Measurements from ENCODE around the gene MGAT4B. TPM values are rescaled to one million over a fixed set of nuclear protein-coding genes. Genes with fewer than 3 reads are reported as not detected.
"Not testable (repeated sequence)": the region's sequence is repeated elsewhere in the genome, so short reads cannot be mapped to it uniquely, and the experiment has no call there.

MGAT4B gene
- polyA plus RNA-seq, 1 donor from 2014 or later = 12.0 TPM

- peaks cover 3% of the 10 kb centered on the region for H3K36me3 Mint-ChIP-seq
- H3K27me3 Mint-ChIP-seq = no peaks in the 10 kb centered on the region
- H3K9me3 Mint-ChIP-seq = no peaks in the 10 kb centered on the region
- H3K4me3 Mint-ChIP-seq = peak overlapping the region; percentile 49 to 83 (median 61)
- H3K27ac Mint-ChIP-seq = peak overlapping the region in 1 of 3 donors; percentile 89
- H3K4me1 Mint-ChIP-seq = peaks cover 11 to 24% (median 19%) of the 10 kb centered on the region in 3 donors
Observed at GRCh38 chr5:179796877-179797608, 9.6 kb downstream of the MGAT4B start.

DNA sequence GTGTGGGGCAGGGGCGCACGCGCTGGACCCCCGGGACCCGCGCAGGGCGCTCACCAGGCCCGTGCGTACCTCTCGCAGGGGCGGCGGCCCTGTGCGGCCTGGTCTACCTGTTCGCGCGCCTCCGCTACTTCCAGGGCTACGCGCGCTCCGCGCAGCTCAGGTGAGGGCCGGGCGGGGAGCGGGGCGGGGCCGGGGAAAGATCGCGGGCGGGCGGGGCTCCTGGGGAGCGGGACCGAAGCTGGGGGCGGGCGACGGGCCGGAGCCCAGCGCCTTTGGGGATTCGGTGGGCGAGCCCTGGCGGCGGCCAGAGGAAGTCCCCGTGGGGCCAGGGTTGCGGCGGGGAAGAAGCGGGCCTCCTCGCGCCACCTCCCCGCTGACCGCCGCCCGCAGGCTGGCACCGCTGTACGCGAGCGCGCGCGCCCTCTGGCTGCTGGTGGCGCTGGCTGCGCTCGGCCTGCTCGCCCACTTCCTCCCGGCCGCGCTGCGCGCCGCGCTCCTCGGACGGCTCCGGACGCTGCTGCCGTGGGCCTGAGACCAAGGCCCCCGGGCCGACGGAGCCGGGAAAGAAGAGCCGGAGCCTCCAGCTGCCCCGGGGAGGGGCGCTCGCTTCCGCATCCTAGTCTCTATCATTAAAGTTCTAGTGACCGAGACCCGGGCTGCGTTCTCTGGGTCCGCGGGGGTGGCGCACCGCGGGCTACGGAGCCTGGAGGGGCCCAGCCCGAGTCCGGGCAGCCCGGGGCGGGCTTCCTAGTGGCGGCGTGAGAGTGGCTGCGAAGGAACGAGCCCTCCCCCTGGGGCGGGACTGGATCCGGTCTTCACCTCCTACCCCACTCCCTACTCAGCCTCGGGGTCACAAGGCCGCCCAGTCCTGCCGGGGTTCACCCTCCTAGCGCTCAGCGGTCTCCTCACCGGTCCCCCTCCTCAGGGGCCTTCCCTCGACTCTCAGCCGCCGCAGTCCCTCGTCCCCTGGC lies 10.5 kb downstream of the MGAT4B start:
- no peaks in the 10 kb centered on the region for H3K9me3 Mint-ChIP-seq
- H3K27me3 Mint-ChIP-seq = no peaks in the 10 kb centered on the region
- peak overlapping the region in 1 of 3 donors; percentile 89 for H3K27ac Mint-ChIP-seq
- peak overlapping the region; percentile 49 to 78 (median 61) for H3K4me3 Mint-ChIP-seq
- peaks cover 5 to 20% (median 15%) of the 10 kb centered on the region in 3 donors for H3K4me1 Mint-ChIP-seq
- peaks cover 2% of the 10 kb centered on the region for H3K36me3 Mint-ChIP-seq

DNA sequence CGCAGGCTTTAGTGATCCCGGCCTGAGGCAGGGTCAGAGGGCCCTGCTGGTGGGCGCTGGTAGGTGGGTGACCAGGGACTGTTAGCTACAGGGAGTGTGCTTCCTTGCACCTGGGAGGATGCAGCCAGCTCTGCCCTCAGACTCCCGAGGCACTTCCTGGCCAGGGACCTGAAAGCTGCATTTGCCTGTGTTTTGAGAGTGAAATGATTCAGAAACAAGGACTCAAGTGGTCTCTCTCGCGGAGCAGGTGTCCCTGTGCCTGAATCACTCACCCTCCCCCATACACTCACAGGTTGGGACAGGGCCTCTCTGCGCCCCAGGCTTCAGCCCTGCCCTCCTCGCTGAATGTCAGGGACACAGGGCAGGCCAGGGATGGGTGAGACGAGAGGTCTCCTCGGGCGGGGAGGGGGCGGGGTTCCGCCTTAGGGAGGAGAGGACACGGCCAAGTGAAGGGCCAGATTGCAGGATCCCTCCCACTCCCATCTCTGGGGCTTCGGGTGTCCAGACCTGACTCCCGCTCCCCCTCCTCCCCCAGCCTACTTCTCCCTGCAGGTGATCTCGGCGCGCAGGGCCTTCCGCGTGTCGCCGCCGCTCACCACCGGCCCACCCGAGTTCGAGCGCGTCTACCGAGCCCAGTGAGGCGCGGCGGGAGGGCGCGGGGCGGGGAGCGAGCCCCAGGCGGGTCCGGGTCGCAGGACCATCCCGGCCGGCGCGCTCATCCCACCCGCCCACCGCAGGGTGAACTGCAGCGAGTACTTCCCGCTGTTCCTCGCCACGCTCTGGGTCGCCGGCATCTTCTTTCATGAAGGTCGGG lies 11.4 kb downstream of the MGAT4B start:
- H3K27ac Mint-ChIP-seq = peak overlapping the region in 2 of 3 donors; percentile 31 to 68
- H3K4me1 Mint-ChIP-seq = peaks cover 5 to 20% (median 15%) of the 10 kb centered on the region in 3 donors
- peaks cover 2% of the 10 kb centered on the region for H3K36me3 Mint-ChIP-seq
- no peaks in the 10 kb centered on the region for H3K9me3 Mint-ChIP-seq
- no peaks in the 10 kb centered on the region for H3K27me3 Mint-ChIP-seq
- H3K4me3 Mint-ChIP-seq = peak overlapping the region; percentile 72 to 80 (median 79)

GRCh38 chr5:179794575-179794974 lies 12.1 kb downstream of the MGAT4B start:
- peak overlapping the region; percentile 72 to 80 (median 79) for H3K4me3 Mint-ChIP-seq
- no peaks in the 10 kb centered on the region for H3K9me3 Mint-ChIP-seq
- H3K36me3 Mint-ChIP-seq = no peaks in the 10 kb centered on the region
- H3K27ac Mint-ChIP-seq = peak overlapping the region in 2 of 3 donors; percentile 31 to 68
- peaks cover 5 to 20% (median 15%) of the 10 kb centered on the region in 3 donors for H3K4me1 Mint-ChIP-seq
- no peaks in the 10 kb centered on the region for H3K27me3 Mint-ChIP-seq

DNA sequence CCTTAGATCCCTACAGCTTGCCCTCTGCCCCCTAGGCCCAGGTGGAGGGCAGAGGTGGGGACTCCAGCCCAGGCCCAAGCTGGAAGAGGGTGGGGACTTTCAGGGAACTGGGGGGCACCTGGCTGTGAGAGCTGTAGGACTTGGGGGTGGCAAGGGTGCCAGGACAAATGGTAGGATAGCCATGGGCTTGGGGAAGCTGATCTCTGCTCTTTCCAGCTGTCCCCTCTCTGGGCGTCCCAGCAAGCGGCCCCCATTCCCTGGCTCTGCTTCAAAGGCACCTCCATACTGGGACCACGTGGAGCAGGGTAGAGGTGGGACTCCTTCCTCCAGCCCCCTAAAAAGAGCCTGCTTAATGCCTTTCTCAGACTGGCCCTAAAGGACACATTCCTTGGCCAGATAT lies 12.5 kb downstream of the MGAT4B start:
- Mint-ChIP-seq H3K4me1 (peaks cover 5 to 20% (median 15%) of the 10 kb centered on the region in 3 donors), H3K9me3 (no peaks in the 10 kb centered on the region), H3K36me3 (no peaks in the 10 kb centered on the region), H3K4me3 (peak overlapping the region in 3 of 4 donors; percentile 74 to 79 (median 79)), H3K27me3 (no peaks in the 10 kb centered on the region), H3K27ac (peak overlapping the region in 1 of 3 donors; percentile 88)

GRCh38 chr5:179793468-179794139 lies 13.1 kb downstream of the MGAT4B start, which contains the start of gene LTC4S:
Gene LTC4S, plus strand, starts transcription at chr5:179793986. Its CDS starts 95 bp downstream, at chr5:179794081.
- Mint-ChIP-seq H3K36me3 (no peaks in the 10 kb centered on the region), H3K4me3 (peak within 1 kb of the TSS; percentile 72 to 84 (median 79)), H3K27me3 (no peaks in the 10 kb centered on the region), H3K9me3 (no peaks in the 10 kb centered on the region), H3K27ac (peak within 1 kb of the TSS in 2 of 3 donors; percentile 39 to 88), H3K4me1 (peaks cover 5 to 20% (median 15%) of the 10 kb centered on the region in 3 donors)

DNA sequence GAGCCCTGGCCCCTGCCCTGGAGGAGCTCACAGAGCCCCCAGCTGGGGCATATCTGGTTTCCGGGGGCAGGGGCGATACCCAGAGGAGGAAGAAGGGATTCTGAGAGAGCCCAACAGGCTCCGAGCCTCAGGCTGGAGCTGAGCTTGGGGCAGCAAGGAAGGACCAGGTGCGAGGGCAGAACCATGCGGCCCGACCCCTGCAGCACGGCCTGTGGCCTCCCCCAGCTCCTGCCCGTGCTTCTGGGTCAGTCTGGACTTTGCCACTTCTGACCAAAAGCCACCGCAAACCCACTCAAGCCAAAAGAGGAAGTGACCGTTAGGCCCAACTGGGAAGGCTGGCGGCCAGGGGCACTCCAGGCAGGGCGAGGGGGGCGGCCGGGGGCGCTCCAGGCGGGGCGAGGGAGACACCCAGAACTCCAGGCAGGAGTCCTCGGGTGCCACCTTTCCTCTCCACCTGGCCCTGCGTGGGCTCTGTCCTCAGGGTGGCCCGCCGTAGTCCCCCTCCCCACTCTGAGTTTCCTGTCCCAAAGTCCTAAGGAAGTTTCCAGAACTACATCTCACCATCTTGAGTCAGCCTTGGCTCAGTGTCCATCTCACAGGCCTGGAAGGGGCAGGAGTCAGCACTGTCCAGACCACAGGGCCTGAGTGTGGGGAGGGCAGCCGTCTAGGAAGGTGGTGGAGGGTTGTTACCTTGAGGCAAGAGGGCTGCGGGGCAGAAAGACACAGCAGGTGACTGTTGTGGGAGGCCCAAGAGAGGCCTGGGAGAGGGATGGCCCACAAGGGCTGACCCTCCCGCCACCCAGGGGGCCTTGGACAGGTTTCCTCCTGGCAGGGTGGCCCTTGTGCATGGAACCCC lies 13.8 kb downstream of the MGAT4B start:
- H3K4me1 Mint-ChIP-seq = peaks cover 5 to 20% (median 15%) of the 10 kb centered on the region in 3 donors
- H3K9me3 Mint-ChIP-seq = no peaks in the 10 kb centered on the region
- peaks cover 1% of the 10 kb centered on the region for H3K36me3 Mint-ChIP-seq
- peak overlapping the region in 2 of 4 donors; percentile 57 to 79 for H3K4me3 Mint-ChIP-seq
- H3K27me3 Mint-ChIP-seq = no peaks in the 10 kb centered on the region
- peak overlapping the region in 2 of 3 donors; percentile 39 to 88 for H3K27ac Mint-ChIP-seq

DNA sequence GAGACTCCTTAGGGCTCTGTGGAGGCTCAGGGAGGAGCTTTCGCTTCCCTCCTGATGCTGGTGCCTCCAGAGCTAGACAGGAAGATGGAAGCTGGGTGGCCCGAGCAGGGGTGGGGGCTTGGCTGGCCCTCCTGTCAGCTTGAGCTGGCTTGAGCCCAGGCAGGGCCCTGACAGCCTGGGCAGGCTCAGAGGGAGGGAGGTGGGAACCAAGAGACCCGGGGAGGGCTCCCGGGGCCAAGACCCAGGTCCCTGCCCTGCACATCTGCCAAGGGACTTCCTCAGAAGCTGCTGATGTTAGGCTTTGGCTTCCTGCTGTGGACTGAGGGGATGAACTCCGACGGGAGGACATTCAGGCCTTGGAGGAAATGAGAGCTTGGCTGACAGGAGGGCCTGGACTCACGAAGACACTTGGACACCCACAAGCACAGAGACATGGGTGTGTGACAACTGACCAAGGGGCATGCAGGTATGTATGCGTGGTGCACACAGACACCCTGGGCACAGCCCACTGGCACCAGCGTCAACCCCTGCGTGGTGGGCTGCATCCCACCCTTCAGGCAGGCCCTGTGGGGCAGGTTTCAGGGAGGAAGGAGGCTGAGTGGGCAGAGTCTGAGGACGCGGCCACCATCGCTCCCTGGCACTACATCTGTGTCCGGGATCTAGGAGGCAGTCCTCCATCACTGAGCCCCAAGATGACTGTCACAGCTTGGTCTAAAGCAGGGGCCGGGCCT lies 14.6 kb downstream of the MGAT4B start:
- Mint-ChIP-seq H3K4me3 (peak overlapping the region in 1 of 4 donors; percentile 50), H3K27ac (peak overlapping the region in 2 of 3 donors; percentile 31 to 72), H3K36me3 (peaks cover 1% of the 10 kb centered on the region), H3K9me3 (no peaks in the 10 kb centered on the region), H3K4me1 (peaks cover under 1 to 20% (median 15%) of the 10 kb centered on the region in 3 donors), H3K27me3 (no peaks in the 10 kb centered on the region)

DNA sequence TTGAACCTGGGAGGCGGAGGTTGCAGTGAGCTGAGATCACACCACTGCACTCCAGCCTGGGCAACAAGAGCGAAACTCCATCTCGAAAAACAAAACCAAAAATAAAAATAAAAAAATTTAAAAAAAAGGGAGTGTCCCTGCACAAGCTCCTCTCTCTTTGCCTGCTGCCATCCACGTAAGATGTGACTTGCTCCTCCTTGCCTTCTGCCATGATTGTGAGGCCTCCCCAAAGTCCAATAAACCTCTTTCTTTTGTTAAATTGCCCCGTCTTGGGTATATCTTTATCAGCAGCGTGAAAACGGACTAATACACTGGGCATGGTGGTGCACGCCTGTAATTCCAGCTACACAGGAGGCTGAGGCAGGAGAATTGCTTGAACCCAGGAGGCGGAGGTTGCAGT lies 17.4 kb downstream of the MGAT4B start:
- not testable (repeated sequence) for H3K4me3 Mint-ChIP-seq, H3K27me3 Mint-ChIP-seq, H3K9me3 Mint-ChIP-seq, H3K27ac Mint-ChIP-seq, H3K36me3 Mint-ChIP-seq
- H3K4me1 Mint-ChIP-seq = peaks cover 0 to 12% (median 9%) of the 10 kb centered on the region in 3 donors

GRCh38 chr5:179788193-179788854 lies 18.3 kb downstream of the MGAT4B start:
- Mint-ChIP-seq H3K27ac (peak overlapping the region in 1 of 3 donors; percentile 57), H3K4me1 (peaks cover 0 to 4% (median 3%) of the 10 kb centered on the region in 3 donors), H3K36me3 (peaks cover 3% of the 10 kb centered on the region), H3K9me3 (no peaks in the 10 kb centered on the region), H3K4me3 (no peak overlapping the region), H3K27me3 (no peaks in the 10 kb centered on the region)

GRCh38 chr5:179786861-179787260 lies 19.8 kb downstream of the MGAT4B start:
- Mint-ChIP-seq H3K9me3 (no peaks in the 10 kb centered on the region), H3K27ac (no peak overlapping the region), H3K27me3 (no peaks in the 10 kb centered on the region), H3K36me3 (peaks cover 3% of the 10 kb centered on the region), H3K4me3 (no peak overlapping the region), H3K4me1 (peaks cover 0 to 2% (median 0%) of the 10 kb centered on the region in 3 donors)

- no peaks in the 10 kb centered on the region for H3K27me3 Mint-ChIP-seq
- no peaks in the 10 kb centered on the region for H3K9me3 Mint-ChIP-seq
- peaks cover 0 to 2% (median 0%) of the 10 kb centered on the region in 3 donors for H3K4me1 Mint-ChIP-seq
- H3K27ac Mint-ChIP-seq = no peak overlapping the region
- no peak overlapping the region for H3K4me3 Mint-ChIP-seq
- peaks cover 5% of the 10 kb centered on the region for H3K36me3 Mint-ChIP-seq
Observed at GRCh38 chr5:179783128-179783527, 23.5 kb downstream of the MGAT4B start.

Data from IgD-negative memory B cell (primary cell).